ENCODE data around the gene CPLANE1. TPM values are rescaled to one million over a fixed set of nuclear protein-coding genes. Genes with fewer than 3 reads are reported as not detected.
"Not testable (repeated sequence)": the region's sequence is repeated elsewhere in the genome, so short reads cannot be mapped to it uniquely, and the experiment has no call there.

The CPLANE1 gene
- total and polyA plus RNA-seq, 10 of the 15 experiments (the other 5 are each of a cell fraction or from before 2014, with no cell fraction given) = 1.7 to 14.8 (median 6.7) TPM

- H4K20me1 ChIP-seq (ENCODE audit: control insufficient read depth, insufficient read depth); H3K27me3 ChIP-seq (replicated peaks in 1 of 2; ENCODE audit: control insufficient read depth in 2 of 2, insufficient read depth in 2 of 2, low read length in 1 of 2); H3K4me3 ChIP-seq; H3K9me3 ChIP-seq (replicated peaks; ENCODE audit: control insufficient read depth, insufficient read depth, low read length); in situ Hi-C loops (cut with MboI); BruUV-seq (replicated peaks); H3K27ac ChIP-seq (ENCODE audit: control insufficient read depth, insufficient read depth); POLR2A ChIA-PET; H3K4me1 ChIP-seq (ENCODE audit: control insufficient read depth, insufficient read depth, low read length); H3K9ac ChIP-seq (ENCODE audit: control insufficient read depth, insufficient read depth, low read length); H3K36me3 ChIP-seq (ENCODE audit: control insufficient read depth in 2 of 2, insufficient read depth in 2 of 2, low read length in 1 of 2); H2AFZ ChIP-seq (ENCODE audit: control insufficient read depth, low read depth, low read length); ATAC-seq; SMC1A ChIA-PET (ENCODE audit: uncharacterized antibody, unreplicated experiment); CTCF ChIA-PET; FAIRE-seq; H3K4me2 ChIP-seq (ENCODE audit: control insufficient read depth, insufficient read depth); intact Hi-C loops (cut with micrococcal nuclease; ENCODE audit: unreplicated experiment); DNase-seq (ENCODE audit: low read depth, low spot score); H3K79me2 ChIP-seq (ENCODE audit: control insufficient read depth, insufficient read depth, low read length); RAD21 ChIA-PET (ENCODE audit: unreplicated experiment): not testable (repeated sequence)
Observed at GRCh38 chr5:37268100-37268499, 18.9 kb upstream of the CPLANE1 start.

GRCh38 chr5:37255774-37256358 is 6.7 kb upstream of the CPLANE1 start:
- H3K4me3 ChIP-seq = no peak overlapping the region
- peaks cover 2% of the 10 kb centered on the region; the same call in 1 of the 3 replicates for H3K9me3 ChIP-seq (replicated peaks; ENCODE audit: control insufficient read depth, insufficient read depth, low read length)
- ATAC-seq = no peak
- H3K79me2 ChIP-seq (ENCODE audit: control insufficient read depth, insufficient read depth, low read length) = no peaks in the 10 kb centered on the region
- RAD21 ChIA-PET (ENCODE audit: unreplicated experiment) = no interaction called here
- no TSS peak for BruUV-seq (replicated peaks)
- FAIRE-seq = no peak
- H3K9ac ChIP-seq (ENCODE audit: control insufficient read depth, insufficient read depth, low read length) = no peak overlapping the region
- no peak for DNase-seq (ENCODE audit: low read depth, low spot score)
- POLR2A ChIA-PET = no interaction called here
- H3K27me3 ChIP-seq (replicated peaks in 1 of 2; ENCODE audit: control insufficient read depth in 2 of 2, insufficient read depth in 2 of 2, low read length in 1 of 2) = no peaks in the 10 kb centered on the region
- H3K4me1 ChIP-seq (ENCODE audit: control insufficient read depth, insufficient read depth, low read length) = no peaks in the 10 kb centered on the region
- H3K4me2 ChIP-seq (ENCODE audit: control insufficient read depth, insufficient read depth) = no peak overlapping the region
- WGBS (ENCODE audit: insufficient coverage, insufficient replicate concordance, low lambda C conversion rate, missing lambda C conversion rate) = 84% methylated on average over 4 of the region's 4 CpGs
- SMC1A ChIA-PET (ENCODE audit: uncharacterized antibody, unreplicated experiment) = no interaction called here
- no peaks in the 10 kb centered on the region for H3K36me3 ChIP-seq (ENCODE audit: control insufficient read depth in 2 of 2, insufficient read depth in 2 of 2, low read length in 1 of 2)
- CTCF ChIA-PET = interaction anchor here (0.7 kb wide), 1 partner anchor 405 kb away, joined by 3 read pairs; no protein-coding TSS in a partner anchor
- H3K27ac ChIP-seq (ENCODE audit: control insufficient read depth, insufficient read depth) = no peak overlapping the region
- no peak overlapping the region for H2AFZ ChIP-seq (ENCODE audit: control insufficient read depth, low read depth, low read length)
- in situ Hi-C loops (cut with MboI) (no loop called here), intact Hi-C loops (cut with micrococcal nuclease; ENCODE audit: unreplicated experiment) (no loop called here)
- no peaks in the 10 kb centered on the region for H4K20me1 ChIP-seq (ENCODE audit: control insufficient read depth, insufficient read depth)
- TF ChIP-seq KDM1A (IDR thresholded peaks at IDR 0.05; ENCODE audit: borderline replicate concordance) (no peak), CHD4 (IDR thresholded peaks at IDR 0.05) (no peak), CUX1 (IDR thresholded peaks at IDR 0.05; ENCODE audit: insufficient replicate concordance, low read depth, low read length) (no peak), KAT2A (conservative IDR thresholded peaks at IDR 0.05; ENCODE audit: control insufficient read depth, low read depth, low read length) (no peak), NFYB (IDR thresholded peaks at IDR 0.05; ENCODE audit: insufficient read depth, low read depth, low read length) (no peak), YY1 (IDR thresholded peaks at IDR 0.05; ENCODE audit: low read depth, low read length) (no peak), KLF5 (IDR thresholded peaks at IDR 0.05; ENCODE audit: partially characterized antibody) (no peak), E2F8 (IDR thresholded peaks at IDR 0.05; ENCODE audit: low read depth, partially characterized antibody) (no peak), POLR2AphosphoS2 (IDR thresholded peaks at IDR 0.05; ENCODE audit: low read depth, low read length) (no peak), RCOR1 (conservative IDR thresholded peaks at IDR 0.05; ENCODE audit: low read depth, low read length) (no peak)
